GM12872 (cell line): ENCODE measurements around the gene NLGN2.

Experiments used
- CTCF ChIP-seq: IDR thresholded peaks from 3 replicates; pipeline ENCODE4 v1.5.1; 2011; ENCODE audit warnings: low read depth, mild to moderate bottlenecking, low read length, moderate library complexity; ENCODE audit not compliant: insufficient read depth

NLGN2 gene

GRCh38 chr17:7374353-7374752 is 33.3 kb upstream of the NLGN2 start:
- TF ChIP-seq CTCF, result no peak

GRCh38 chr17:7379134-7379533 is 28.5 kb upstream of the NLGN2 start:
- no peak for TF ChIP-seq CTCF

GRCh38 chr17:7380321-7380720 is 27.3 kb upstream of the NLGN2 start:
- no peak for TF ChIP-seq CTCF

- TF ChIP-seq CTCF, result no peak
Observed at GRCh38 chr17:7380855-7381683, 26.6 kb upstream of the NLGN2 start, which contains the start of gene TNK1. Gene TNK1, plus strand, starts transcription at chr17:7381089. Its CDS starts 1,838 bp downstream, at chr17:7382927.

GRCh38 chr17:7382901-7383300 is 24.7 kb upstream of the NLGN2 start:
- TF ChIP-seq CTCF, result no peak

GRCh38 chr17:7383371-7383741 is 24.3 kb upstream of the NLGN2 start:
- TF ChIP-seq CTCF, result no peak

- TF ChIP-seq CTCF, result no peak
Observed at GRCh38 chr17:7383742-7384488, 23.7 kb upstream of the NLGN2 start.
